Calu3 (cell line): ENCODE data around the gene TMEM238. TPM values are rescaled to one million over a fixed set of nuclear protein-coding genes. Genes with fewer than 3 reads are reported as not detected.

Source experiments
- BruUV-seq: library from RNA; stranded (reverse); fragments of 400-500 nt; replicated peaks from 2 replicates; lab custom pipeline; 2021; lab: Mats Ljungman, UMichigan
- CTCF ChIA-PET: fragments of 300-600 bp; sonication (Branson Sonifier 250); formaldehyde crosslinking; loops from one replicate; lab custom pipeline; 2022; ENCODE audit warnings: antibody characterized with exemption; lab: Charles Lee
- DNase-seq: peaks from one replicate; pipeline ENCODE4 v3.0.0; 2022
- H3K27ac Mint-ChIP-seq: one replicate; pipeline ENCODE4 v1.8.0; 2022; ENCODE audit warnings: mixed read lengths; ENCODE audit not compliant: unreplicated experiment
- H3K27me3 Mint-ChIP-seq: one replicate; pipeline ENCODE4 v1.8.0; 2022; ENCODE audit warnings: mixed read lengths; ENCODE audit not compliant: unreplicated experiment
- H3K36me3 Mint-ChIP-seq: one replicate; pipeline ENCODE4 v1.8.0; 2022; ENCODE audit warnings: mild to moderate bottlenecking, moderate library complexity, mixed read lengths; ENCODE audit not compliant: insufficient read depth, unreplicated experiment
- H3K4me1 Mint-ChIP-seq: one replicate; pipeline ENCODE4 v1.8.0; 2022; ENCODE audit warnings: mild to moderate bottlenecking, low read depth, mixed read lengths; ENCODE audit not compliant: unreplicated experiment
- H3K4me3 Mint-ChIP-seq: one replicate; pipeline ENCODE4 v1.8.0; 2022; ENCODE audit warnings: mild to moderate bottlenecking, low read depth, moderate library complexity, mixed read lengths; ENCODE audit not compliant: unreplicated experiment
- H3K9me3 Mint-ChIP-seq: one replicate; pipeline ENCODE4 v1.8.0; 2022; ENCODE audit warnings: low read depth, mixed read lengths; ENCODE audit not compliant: unreplicated experiment
- intact Hi-C: fragments of 100-400 bp; cut with micrococcal nuclease; formaldehyde crosslinking; loops from one replicate; pipeline ENCODE4 v1.10.0; 2022; ENCODE audit not compliant: unreplicated experiment
- total RNA-seq: library from RNA; stranded (reverse); gene quantifications from 2 replicates; pipeline ENCODE4 v1.2.3, GENCODE V29; 2022
- TF ChIP-seq, protein P1 (sequence below): fragments of 200-600 bp; IDR thresholded peaks from one replicate; pipeline ENCODE4 v1.8.0; 2022; ENCODE audit warnings: antibody characterized with exemption; ENCODE audit not compliant: unreplicated experiment

The TMEM238 gene
- total RNA-seq, 1 experiment from 2014 or later = 38.8 TPM

DNA sequence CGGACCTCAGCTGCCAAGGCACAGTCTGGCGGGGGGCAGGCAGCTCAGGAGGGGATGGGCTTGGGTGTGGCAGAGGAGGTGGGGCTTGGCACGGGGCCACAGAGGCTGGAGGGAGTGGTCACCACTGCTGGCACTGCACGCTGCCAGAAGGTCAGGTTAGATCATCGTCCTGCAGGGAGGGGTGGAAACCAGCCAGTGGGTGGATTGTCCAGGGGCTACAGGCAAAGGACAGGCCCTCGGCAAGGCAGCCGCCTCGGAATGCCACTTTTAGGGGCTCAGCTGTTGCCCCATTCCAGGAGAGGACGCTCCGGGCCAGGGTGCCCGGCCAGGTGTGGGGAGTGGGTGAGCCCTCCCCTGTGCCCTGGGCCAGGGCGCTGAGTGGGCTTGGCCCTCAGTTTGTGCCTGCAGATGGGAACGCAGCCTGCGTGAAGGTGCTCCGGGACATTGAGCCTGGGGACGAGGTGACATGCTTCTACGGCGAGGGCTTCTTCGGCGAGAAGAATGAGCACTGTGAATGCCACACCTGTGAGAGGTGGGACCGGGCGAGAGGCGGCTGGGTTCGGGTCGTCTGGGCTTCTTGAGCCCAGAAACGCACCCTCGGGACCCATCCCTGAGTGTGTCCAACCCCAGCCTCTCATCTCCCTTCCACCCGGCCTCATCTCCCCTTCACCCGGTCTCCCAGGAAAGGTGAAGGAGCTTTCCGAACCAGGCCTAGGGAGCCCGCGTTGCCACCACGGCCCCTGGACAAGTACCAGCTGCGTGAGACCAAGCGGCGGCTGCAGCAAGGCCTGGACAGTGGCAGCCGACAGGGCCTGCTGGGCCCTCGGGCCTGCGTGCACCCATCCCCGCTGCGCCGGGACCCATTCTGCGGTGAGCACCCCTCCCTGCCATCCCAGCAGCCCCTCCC is 38.0 kb downstream of the TMEM238 start:
- DNase-seq = peak; percentile 74
- BruUV-seq = no TSS peak
- CTCF ChIA-PET = interaction anchor here (0.7 kb wide), 1 partner anchor 74 kb away, joined by 4 read pairs; no protein-coding TSS in a partner anchor
- Mint-ChIP-seq H3K4me1 (peaks cover 29% of the 10 kb centered on the region), H3K27ac (peak overlapping the region; percentile 17), H3K36me3 (peaks cover 37% of the 10 kb centered on the region), H3K9me3 (no peaks in the 10 kb centered on the region), H3K27me3 (peaks cover 4% of the 10 kb centered on the region), H3K4me3 (no peak overlapping the region)
- intact Hi-C loops = no loop called here
- TF ChIP-seq, protein P1, sequence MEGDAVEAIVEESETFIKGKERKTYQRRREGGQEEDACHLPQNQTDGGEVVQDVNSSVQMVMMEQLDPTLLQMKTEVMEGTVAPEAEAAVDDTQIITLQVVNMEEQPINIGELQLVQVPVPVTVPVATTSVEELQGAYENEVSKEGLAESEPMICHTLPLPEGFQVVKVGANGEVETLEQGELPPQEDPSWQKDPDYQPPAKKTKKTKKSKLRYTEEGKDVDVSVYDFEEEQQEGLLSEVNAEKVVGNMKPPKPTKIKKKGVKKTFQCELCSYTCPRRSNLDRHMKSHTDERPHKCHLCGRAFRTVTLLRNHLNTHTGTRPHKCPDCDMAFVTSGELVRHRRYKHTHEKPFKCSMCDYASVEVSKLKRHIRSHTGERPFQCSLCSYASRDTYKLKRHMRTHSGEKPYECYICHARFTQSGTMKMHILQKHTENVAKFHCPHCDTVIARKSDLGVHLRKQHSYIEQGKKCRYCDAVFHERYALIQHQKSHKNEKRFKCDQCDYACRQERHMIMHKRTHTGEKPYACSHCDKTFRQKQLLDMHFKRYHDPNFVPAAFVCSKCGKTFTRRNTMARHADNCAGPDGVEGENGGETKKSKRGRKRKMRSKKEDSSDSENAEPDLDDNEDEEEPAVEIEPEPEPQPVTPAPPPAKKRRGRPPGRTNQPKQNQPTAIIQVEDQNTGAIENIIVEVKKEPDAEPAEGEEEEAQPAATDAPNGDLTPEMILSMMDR = no peak

GRCh38 chr19:55345101-55345817 is 38.8 kb downstream of the TMEM238 start:
- TF ChIP-seq, protein P1 = no peak
- CTCF ChIA-PET = interaction anchor here (0.6 kb wide), 1 partner anchor 17 kb away, joined by 4 read pairs; no protein-coding TSS in a partner anchor
- Mint-ChIP-seq H3K4me1 (peaks cover 23% of the 10 kb centered on the region), H3K9me3 (no peaks in the 10 kb centered on the region), H3K4me3 (no peak overlapping the region), H3K27me3 (no peaks in the 10 kb centered on the region), H3K36me3 (peaks cover 41% of the 10 kb centered on the region), H3K27ac (peak overlapping the region; percentile 17)
- no TSS peak for BruUV-seq
- intact Hi-C loops = no loop called here
- no peak for DNase-seq

GRCh38 chr19:55344444-55344843 is 39.6 kb downstream of the TMEM238 start:
- Mint-ChIP-seq H3K27me3 (no peaks in the 10 kb centered on the region), H3K4me3 (no peak overlapping the region), H3K9me3 (no peaks in the 10 kb centered on the region), H3K4me1 (peaks cover 22% of the 10 kb centered on the region), H3K36me3 (peaks cover 49% of the 10 kb centered on the region), H3K27ac (no peak overlapping the region)
- no TSS peak for BruUV-seq
- CTCF ChIA-PET = no interaction called here
- no peak for DNase-seq
- TF ChIP-seq, protein P1 = no peak
- intact Hi-C loops = no loop called here

DNA sequence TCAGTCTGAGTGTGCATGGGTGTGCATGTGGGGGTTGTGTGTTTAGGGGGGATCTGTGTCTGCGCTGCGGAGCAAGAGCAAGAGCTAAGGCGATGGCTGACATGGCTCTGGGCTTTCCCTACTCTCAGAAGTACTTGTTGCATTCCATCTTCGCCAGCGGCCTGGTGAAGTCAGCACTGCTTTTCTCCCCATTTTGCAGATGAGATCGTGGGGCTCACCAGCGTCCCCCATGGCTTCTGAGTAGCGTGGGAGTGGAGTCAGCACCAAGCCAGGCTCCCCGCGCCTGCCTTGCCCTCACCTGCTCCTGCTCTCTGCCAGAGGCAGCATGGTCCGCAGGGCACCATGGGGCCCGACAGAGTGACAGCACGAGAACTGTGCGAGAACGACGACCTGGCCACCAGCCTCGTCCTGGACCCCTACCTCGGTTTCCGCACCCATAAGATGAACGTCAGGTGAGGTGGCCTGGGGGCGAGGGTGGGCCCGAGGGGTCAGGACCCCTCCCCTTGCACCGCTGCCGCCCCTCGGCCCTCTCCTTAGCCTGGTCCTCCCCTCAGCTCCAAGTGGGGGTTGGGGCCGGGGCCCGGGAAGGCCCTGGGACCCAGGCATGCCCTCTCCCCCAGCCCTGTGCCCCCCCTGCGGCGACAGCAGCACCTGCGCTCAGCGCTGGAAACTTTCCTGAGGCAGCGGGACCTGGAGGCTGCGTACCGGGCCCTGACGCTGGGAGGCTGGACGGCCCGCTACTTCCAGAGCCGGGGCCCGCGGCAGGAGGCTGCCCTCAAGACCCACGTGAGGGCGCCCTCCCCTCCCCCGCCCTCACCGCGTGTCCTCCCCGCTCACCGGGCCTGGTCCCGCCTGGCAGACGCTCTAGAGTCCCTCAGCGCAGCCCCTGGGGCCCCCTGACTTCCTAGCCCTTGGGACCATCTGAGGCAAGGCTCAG is 42.2 kb downstream of the TMEM238 start:
- Mint-ChIP-seq H3K9me3 (no peaks in the 10 kb centered on the region), H3K27me3 (no peaks in the 10 kb centered on the region), H3K36me3 (peaks cover 62% of the 10 kb centered on the region), H3K27ac (no peak overlapping the region), H3K4me3 (peak overlapping the region; percentile 91), H3K4me1 (peaks cover 32% of the 10 kb centered on the region)
- CTCF ChIA-PET = no interaction called here
- intact Hi-C loops = no loop called here
- TF ChIP-seq, protein P1 = no peak
- DNase-seq = no peak
- BruUV-seq = TSS peak; percentile 46
